HepG2 (cell line): ENCODE data around the gene ATG7.

Experiments used
- JUND ChIP-seq: sonication (generic); formaldehyde crosslinking; IDR thresholded peaks from 2 replicates; pipeline ENCODE4 v1.8.0; 2022; ENCODE audit warnings: mild to moderate bottlenecking, missing genetic modification reagents
- POLR2A ChIP-seq, 2 experiments: IDR thresholded peaks; 2 replicates each; pipeline ENCODE4 v1.6.1; 2011; ENCODE audit warnings: low read depth in 2 of 2, low read length in 2 of 2, mild to moderate bottlenecking in 1 of 2, moderate library complexity in 1 of 2; ENCODE audit not compliant: insufficient read depth in 1 of 2
- SUZ12 ChIP-seq: fragments of 150-350 bp; IDR thresholded peaks from 2 replicates; pipeline ENCODE4 v1.6.1; 2014; ENCODE audit warnings: low read depth, low read length
- TBL1XR1 ChIP-seq: fragments of 150-350 bp; IDR thresholded peaks from 2 replicates; pipeline ENCODE4 v1.6.1; 2014; ENCODE audit warnings: borderline replicate concordance, low read length; ENCODE audit not compliant: partially characterized antibody
- ZBTB10 ChIP-seq: sonication (generic); formaldehyde crosslinking; IDR thresholded peaks from 2 replicates; pipeline ENCODE4 v1.4.0; 2020; ENCODE audit warnings: missing genetic modification reagents, borderline replicate concordance
- ZFP91 ChIP-seq: sonication (generic); formaldehyde crosslinking; IDR thresholded peaks from 2 replicates; pipeline ENCODE4 v1.9.0; 2022; ENCODE audit warnings: missing genetic modification reagents, mild to moderate bottlenecking, borderline replicate concordance
- ZNF652 ChIP-seq: IDR thresholded peaks from 2 replicates; pipeline ENCODE4 v1.6.1; 2016; ENCODE audit warnings: low read depth, borderline replicate concordance
- ZNF672 ChIP-seq: sonication (generic); formaldehyde crosslinking; IDR thresholded peaks from 2 replicates; pipeline ENCODE4 v1.8.1; 2022; ENCODE audit warnings: missing genetic modification reagents

- TF ChIP-seq ZBTB10 (CRISPR knock-in tag) (no peak), TBL1XR1 (no peak), SUZ12 (no peak), ZFP91 (CRISPR knock-in tag) (no peak), JUND (CRISPR knock-in tag) (no peak), ZNF672 (CRISPR knock-in tag) (no peak), POLR2A (IDR thresholded peaks at IDR 0.05; ENCODE audit: insufficient read depth in 1 of 2, low read depth in 2 of 2, low read length in 2 of 2) (no peak), ZNF652 (no peak)
Observed at GRCh38 chr3:11563159-11563864, 291.1 kb downstream of the ATG7 start.
